GM21717 (cell line): ENCODE data around the gene USP5.

Experiments
- ATAC-seq: cut with Tn5 transposase; IDR thresholded peaks from one replicate; pipeline ENCODE4 v1.9.1; 2021; ENCODE audit warnings: mild to moderate bottlenecking, moderate library complexity; ENCODE audit not compliant: unreplicated experiment

USP5 gene

GRCh38 chr12:6909421-6910145, 57.6 kb downstream of the USP5 start:
- no peak for ATAC-seq

- no peak for ATAC-seq
Measured at GRCh38 chr12:6912164-6912935, 60.4 kb downstream of the USP5 start.

- ATAC-seq = peak; percentile 73
Measured at GRCh38 chr12:6914246-6914946, 62.4 kb downstream of the USP5 start, which contains the start of gene ENO2. TSS of gene ENO2 (plus strand) at chr12:6914580. CDS start at chr12:6915833, 1,253 bp downstream.

GRCh38 chr12:6914947-6915788, 63.2 kb downstream of the USP5 start:
- ATAC-seq = no peak

GRCh38 chr12:6915789-6916285, 63.9 kb downstream of the USP5 start:
- ATAC-seq = no peak
